PC-3 (cell line): ENCODE results near the gene MGST3. TPM values are rescaled to one million over a fixed set of nuclear protein-coding genes. Genes with fewer than 3 reads are reported as not detected.

Source experiments
- ATAC-seq: fragments of 200-7000 bp; cut with Tn5 transposase; 2 replicates; pipeline ENCODE4 v1.9.1; 2020; ENCODE audit warnings: mild to moderate bottlenecking, moderate library complexity
- BruUV-seq: library from RNA; stranded (reverse); fragments of 400-500 nt; replicated peaks from 2 replicates; lab custom pipeline; 2021; lab: Mats Ljungman, UMichigan
- CTCF ChIA-PET: fragments of 300-600 bp; sonication (Branson Sonifier 250); formaldehyde crosslinking; loops from one replicate; lab custom pipeline; 2022; ENCODE audit warnings: antibody characterized with exemption; lab: Charles Lee
- POLR2A ChIA-PET: fragments of 300-600 bp; sonication (Branson Sonifier 250); formaldehyde crosslinking; loops from one replicate; lab custom pipeline; 2022; ENCODE audit warnings: antibody characterized with exemption; ENCODE audit not compliant: unreplicated experiment; lab: Charles Lee
- DNase-seq: peaks from one replicate; pipeline ENCODE4 v3.0.0-alpha.2; 2015
- H2AFZ ChIP-seq: fragments of 300-600 bp; sonication (generic); 2 replicates; pipeline ENCODE4 v1.6.0; 2016; ENCODE audit warnings: antibody characterized with exemption, low read length
- H3F3A ChIP-seq: fragments of 300-600 bp; sonication (generic); one replicate; pipeline ENCODE4 v1.6.0; 2017; ENCODE audit warnings: antibody characterized with exemption, low read length, control low read depth, mild to moderate bottlenecking; ENCODE audit not compliant: unreplicated experiment
- H3K27ac ChIP-seq: fragments of 300-600 bp; sonication (generic); 2 replicates; pipeline ENCODE4 v1.5.1; 2016; ENCODE audit warnings: mild to moderate bottlenecking, low read length
- H3K27me3 ChIP-seq: fragments of 300-600 bp; sonication (generic); 2 replicates; pipeline ENCODE4 v1.6.1; 2016; ENCODE audit warnings: low read length, mixed read lengths
- H3K36me3 ChIP-seq: fragments of 300-600 bp; sonication (generic); 2 replicates; pipeline ENCODE4 v1.6.1; 2016; ENCODE audit warnings: low read depth, mixed run types, low read length, mixed read lengths
- H3K4me1 ChIP-seq: fragments of 300-600 bp; sonication (generic); 2 replicates; pipeline ENCODE4 v1.5.1; 2016; ENCODE audit warnings: low read length; ENCODE audit not compliant: insufficient read depth
- H3K4me2 ChIP-seq: fragments of 300-600 bp; sonication (generic); 2 replicates; pipeline ENCODE4 v1.6.0; 2016; ENCODE audit warnings: low read length
- H3K4me3 ChIP-seq: fragments of 300-600 bp; sonication (generic); 2 replicates; pipeline ENCODE4 v1.5.1; 2016; ENCODE audit warnings: mild to moderate bottlenecking, low read length, mixed read lengths
- H3K79me2 ChIP-seq: fragments of 300-600 bp; sonication (generic); 2 replicates; pipeline ENCODE4 v1.6.1; 2017; ENCODE audit warnings: low read length, mixed read lengths
- H3K9ac ChIP-seq: fragments of 300-600 bp; sonication (generic); 2 replicates; pipeline ENCODE4 v1.6.0; 2016; ENCODE audit warnings: mild to moderate bottlenecking, low read length
- H3K9me2 ChIP-seq: fragments of 300-600 bp; sonication (generic); replicated peaks from 2 replicates; pipeline ENCODE4 v1.6.1; 2016; ENCODE audit warnings: mixed run types, low read length, mixed read lengths
- H3K9me3 ChIP-seq: fragments of 300-600 bp; sonication (generic); 2 replicates; pipeline ENCODE4 v1.6.1; 2016; ENCODE audit warnings: low read length, mixed read lengths
- H4K20me1 ChIP-seq: fragments of 300-600 bp; sonication (generic); 2 replicates; pipeline ENCODE4 v1.6.1; 2016; ENCODE audit warnings: low read length, mixed read lengths
- EZH2 ChIP-seq: fragments of 300-600 bp; sonication (generic); IDR thresholded peaks from one replicate; pipeline ENCODE4 v1.6.1; 2017; ENCODE audit warnings: antibody characterized with exemption, mild to moderate bottlenecking, low read length; ENCODE audit not compliant: unreplicated experiment
- EZH2phosphoT487 ChIP-seq: fragments of 300-600 bp; sonication (generic); IDR thresholded peaks from 2 replicates; pipeline ENCODE4 v1.6.1; 2018; ENCODE audit warnings: mild to moderate bottlenecking, antibody characterized with exemption, low read length, borderline replicate concordance
- intact Hi-C: fragments of 100-400 bp; cut with micrococcal nuclease; formaldehyde crosslinking; loops from 2 replicates; pipeline ENCODE4 v1.9.0; 2023
- total RNA-seq: library from RNA; depleted of rRNA; stranded (reverse); fragments of >200 nt; gene quantifications from 2 replicates; pipeline ENCODE4 v1.2.3, GENCODE V29; 2014
- TF ChIP-seq, protein P1 (sequence below): fragments of 300-600 bp; sonication (generic); conservative IDR thresholded peaks from 2 replicates; pipeline ENCODE4 v1.5.1; 2017; ENCODE audit warnings: antibody characterized with exemption, low read depth, mild to moderate bottlenecking, low read length

Gene MGST3
- total RNA-seq, 1 experiment from 2014 or later, result 168 TPM

DNA sequence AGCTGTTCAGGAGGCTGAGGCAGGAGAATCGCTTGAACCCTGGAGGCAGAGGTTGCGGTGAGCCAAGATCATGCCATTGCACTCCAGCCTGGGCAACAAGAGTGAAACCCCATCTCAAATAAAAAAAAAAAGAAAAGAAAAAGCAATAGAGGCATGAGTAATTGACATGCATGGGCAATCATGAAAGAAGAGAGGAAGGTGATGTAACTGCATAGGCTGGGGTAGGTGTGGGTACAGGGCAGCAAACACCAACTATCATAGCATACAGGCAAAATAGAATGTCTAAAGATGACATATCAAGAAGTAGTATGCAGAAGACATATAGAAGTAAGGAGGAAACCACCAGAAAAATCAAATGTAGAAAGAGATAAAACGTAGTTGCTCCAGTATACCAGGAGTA, 19.0 kb upstream of the MGST3 start:
- H3K36me3 ChIP-seq, result no peaks in the 10 kb centered on the region
- H3K9me3 ChIP-seq, result no peaks in the 10 kb centered on the region
- intact Hi-C loops, result no loop called here
- H3K27me3 ChIP-seq, result no peaks in the 10 kb centered on the region
- no peaks in the 10 kb centered on the region for H3K9me2 ChIP-seq
- ChIA-PET CTCF (no interaction called here), POLR2A (no interaction called here)
- no peak overlapping the region for H3K27ac ChIP-seq
- peaks cover 10% of the 10 kb centered on the region for H3K4me1 ChIP-seq
- no peaks in the 10 kb centered on the region for H3F3A ChIP-seq
- no peak overlapping the region for H3K4me2 ChIP-seq
- TF ChIP-seq, protein P1, sequence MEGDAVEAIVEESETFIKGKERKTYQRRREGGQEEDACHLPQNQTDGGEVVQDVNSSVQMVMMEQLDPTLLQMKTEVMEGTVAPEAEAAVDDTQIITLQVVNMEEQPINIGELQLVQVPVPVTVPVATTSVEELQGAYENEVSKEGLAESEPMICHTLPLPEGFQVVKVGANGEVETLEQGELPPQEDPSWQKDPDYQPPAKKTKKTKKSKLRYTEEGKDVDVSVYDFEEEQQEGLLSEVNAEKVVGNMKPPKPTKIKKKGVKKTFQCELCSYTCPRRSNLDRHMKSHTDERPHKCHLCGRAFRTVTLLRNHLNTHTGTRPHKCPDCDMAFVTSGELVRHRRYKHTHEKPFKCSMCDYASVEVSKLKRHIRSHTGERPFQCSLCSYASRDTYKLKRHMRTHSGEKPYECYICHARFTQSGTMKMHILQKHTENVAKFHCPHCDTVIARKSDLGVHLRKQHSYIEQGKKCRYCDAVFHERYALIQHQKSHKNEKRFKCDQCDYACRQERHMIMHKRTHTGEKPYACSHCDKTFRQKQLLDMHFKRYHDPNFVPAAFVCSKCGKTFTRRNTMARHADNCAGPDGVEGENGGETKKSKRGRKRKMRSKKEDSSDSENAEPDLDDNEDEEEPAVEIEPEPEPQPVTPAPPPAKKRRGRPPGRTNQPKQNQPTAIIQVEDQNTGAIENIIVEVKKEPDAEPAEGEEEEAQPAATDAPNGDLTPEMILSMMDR, result no peak
- BruUV-seq, result no TSS peak
- no peaks in the 10 kb centered on the region for H4K20me1 ChIP-seq
- H3K4me3 ChIP-seq, result no peak overlapping the region
- no peak overlapping the region for H3K9ac ChIP-seq
- H3K79me2 ChIP-seq, result no peaks in the 10 kb centered on the region
- no peak for DNase-seq
- no peak for ATAC-seq
- no peak overlapping the region for H2AFZ ChIP-seq

DNA sequence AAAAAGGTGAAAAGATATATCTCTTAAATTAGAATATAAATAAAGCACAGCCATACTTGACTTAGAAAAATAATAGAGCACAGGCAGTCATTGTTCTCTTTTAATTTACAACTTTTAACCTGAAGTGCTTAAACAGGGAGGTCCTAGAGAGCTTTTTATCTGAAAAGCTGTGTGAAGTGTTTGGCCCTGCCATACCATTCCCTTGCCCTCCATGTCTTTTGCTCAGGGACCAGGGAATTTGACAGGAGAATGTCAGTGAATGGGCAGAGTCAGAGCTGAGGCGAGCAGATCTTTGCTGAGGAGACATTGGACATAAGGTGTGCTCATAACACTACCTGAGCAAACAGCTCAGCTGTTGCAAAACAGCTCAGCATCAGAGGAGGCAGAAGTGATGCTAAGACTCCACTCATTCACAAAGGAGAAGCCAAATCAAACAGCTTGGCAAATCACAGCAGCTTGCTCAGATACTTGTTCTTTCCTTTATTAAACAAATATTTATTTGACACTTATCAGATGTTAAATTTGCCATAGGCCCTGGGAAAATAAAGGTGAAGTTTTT, 14.9 kb upstream of the MGST3 start:
- no peaks in the 10 kb centered on the region for H3K4me1 ChIP-seq
- no peaks in the 10 kb centered on the region for H3F3A ChIP-seq
- no peak overlapping the region for H3K4me2 ChIP-seq
- ATAC-seq, result peak; percentile 46
- TF ChIP-seq, protein P1, result no peak
- no peak for TF ChIP-seq EZH2
- TF ChIP-seq EZH2phosphoT487, result no peak
- H4K20me1 ChIP-seq, result no peaks in the 10 kb centered on the region
- POLR2A ChIA-PET, result no interaction called here
- H3K79me2 ChIP-seq, result no peaks in the 10 kb centered on the region
- no peak overlapping the region for H3K27ac ChIP-seq
- DNase-seq, result no peak
- H3K9me2 ChIP-seq, result no peaks in the 10 kb centered on the region
- peaks cover 8% of the 10 kb centered on the region; the same call in 1 of the 2 replicates for H3K27me3 ChIP-seq
- no peak overlapping the region for H2AFZ ChIP-seq
- CTCF ChIA-PET, result no interaction called here
- no peaks in the 10 kb centered on the region for H3K36me3 ChIP-seq
- no peak overlapping the region for H3K9ac ChIP-seq
- intact Hi-C loops, result no loop called here
- H3K4me3 ChIP-seq, result no peak overlapping the region
- no TSS peak for BruUV-seq
- H3K9me3 ChIP-seq, result no peaks in the 10 kb centered on the region

DNA sequence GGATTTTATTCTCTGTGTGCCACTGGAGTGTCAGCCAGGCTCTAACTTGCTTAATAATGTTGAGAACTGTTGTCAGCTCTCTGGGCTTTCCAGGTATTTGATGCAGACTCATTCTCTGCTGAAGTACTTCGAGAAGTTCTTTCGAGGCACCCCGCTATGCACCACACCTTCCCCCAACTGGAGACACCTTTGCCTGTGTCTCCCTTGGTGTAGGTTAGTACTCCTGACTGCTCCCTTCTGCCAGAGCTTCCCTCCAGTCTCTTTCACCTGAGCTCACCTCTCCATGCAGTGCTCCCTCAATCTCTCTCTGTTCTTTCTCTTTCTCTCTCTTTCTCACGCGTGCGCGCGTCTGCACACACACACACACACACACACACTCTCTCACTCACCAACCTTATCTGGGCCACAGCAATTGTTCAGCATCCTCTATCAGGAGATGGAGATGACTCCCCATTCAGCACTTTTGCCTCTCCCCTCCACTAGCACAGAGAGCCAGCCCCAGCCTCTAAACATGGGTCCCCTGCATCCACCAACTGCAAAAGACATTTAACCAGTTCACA, 14.0 kb upstream of the MGST3 start:
- Histone ChIP-seq H3K9me3 (no peaks in the 10 kb centered on the region), H3K79me2 (no peaks in the 10 kb centered on the region), H3K36me3 (no peaks in the 10 kb centered on the region), H3K4me3 (no peak overlapping the region), H3K4me2 (no peak overlapping the region), H3F3A (no peaks in the 10 kb centered on the region), H3K4me1 (no peaks in the 10 kb centered on the region), H3K9ac (no peak overlapping the region), H2AFZ (no peak overlapping the region), H3K27ac (no peak overlapping the region), H3K9me2 (no peaks in the 10 kb centered on the region), H4K20me1 (no peaks in the 10 kb centered on the region), H3K27me3 (peaks cover 8% of the 10 kb centered on the region; the same call in 1 of the 2 replicates)
- intact Hi-C loops, result no loop called here
- DNase-seq (no peak), ATAC-seq (no peak)
- no TSS peak for BruUV-seq
- TF ChIP-seq, protein P1, result no peak
- POLR2A ChIA-PET, result interaction anchor here (0.6 kb wide), 1 partner anchor 85 kb away, joined by 3 read pairs; no protein-coding TSS in a partner anchor
- CTCF ChIA-PET, result no interaction called here
